SK-N-SH (cell line): ENCODE measurements around the gene SPTBN5. TPM values are rescaled to one million over a fixed set of nuclear protein-coding genes. Genes with fewer than 3 reads are reported as not detected.

Experiments used
- CTCF ChIA-PET: fragments of 300-600, 350-600 bp; formaldehyde crosslinking; extraction: SDS; loops from one replicate; lab custom pipeline; 2021; lab: Yijun Ruan, JAX
- POLR2A ChIA-PET: fragments of 350-600 bp; sonication (Branson Sonifier 250); formaldehyde crosslinking; extraction: SDS; loops from one replicate; lab custom pipeline; 2020; ENCODE audit warnings: antibody characterized with exemption, inconsistent platforms; lab: Yijun Ruan, JAX
- DNase-seq: peaks from one replicate; pipeline ENCODE4 v3.0.0; 2012
- H2AFZ ChIP-seq: fragments of 200-600 bp; sonication (generic); 2 replicates; pipeline ENCODE4 v1.8.1; 2016; ENCODE audit warnings: antibody characterized with exemption, mild to moderate bottlenecking, low read depth
- H3F3A ChIP-seq: fragments of 200-600 bp; sonication (generic); replicated peaks from 2 replicates; pipeline ENCODE3; 2016; ENCODE audit warnings: antibody characterized with exemption, mild to moderate bottlenecking; ENCODE audit not compliant: insufficient read depth
- H3K27ac ChIP-seq, 2 experiments: fragments of 200-500 bp in 1 of 2; fragments of 200-600 bp in 1 of 2; sonication (Bioruptor generic) in 1 of 2; sonication (generic), shearing (Covaris generic) in 1 of 2; 2 replicates each; pipeline versions ENCODE4 v1.5.1 to v1.6.1; 2014 to 2016; ENCODE audit warnings: low read depth in 2 of 2, inconsistent platforms in 1 of 2, low read length in 1 of 2, mild to moderate bottlenecking in 1 of 2, mixed read lengths in 1 of 2
- H3K27me3 ChIP-seq: fragments of 200-600 bp; sonication (generic), shearing (Covaris generic); 2 replicates; pipeline ENCODE4 v1.6.1; 2016; ENCODE audit warnings: mixed run types; ENCODE audit not compliant: insufficient read depth
- H3K36me3 ChIP-seq, 2 experiments: fragments of 200-500 bp in 1 of 2; fragments of 200-600 bp in 1 of 2; sonication (Bioruptor generic) in 1 of 2; sonication (generic) in 1 of 2; replicated peaks in 1 of 2; 2 replicates each; pipeline versions ENCODE3 to v1.5.1; 2014 to 2016; ENCODE audit warnings: low read length in 1 of 2, mild to moderate bottlenecking in 1 of 2; ENCODE audit not compliant: insufficient read depth in 2 of 2, control insufficient read depth in 1 of 2
- H3K4me1 ChIP-seq, 2 experiments: fragments of 200-500 bp in 1 of 2; fragments of 200-600 bp in 1 of 2; sonication (Bioruptor generic) in 1 of 2; sonication (generic), shearing (Covaris generic) in 1 of 2; 2 replicates each; pipeline versions ENCODE4 v1.5.1 to v1.6.1; 2014 to 2016; ENCODE audit warnings: low read depth in 1 of 2, low read length in 1 of 2, mixed run types in 1 of 2; ENCODE audit not compliant: insufficient read depth in 2 of 2, control insufficient read depth in 1 of 2
- H3K4me2 ChIP-seq: fragments of 200-600 bp; sonication (generic), shearing (Covaris generic); 2 replicates; pipeline ENCODE4 v1.6.1; 2017; ENCODE audit warnings: mixed run types
- H3K4me3 ChIP-seq, 2 experiments: fragments of 200-500 bp in 1 of 2; fragments of 200-600 bp in 1 of 2; sonication (Bioruptor generic) in 1 of 2; sonication (generic), shearing (Covaris generic) in 1 of 2; 2 replicates each; pipeline versions ENCODE4 v1.5.1 to v1.8.1; 2014 to 2016; ENCODE audit warnings: low read depth in 2 of 2, inconsistent platforms in 1 of 2, low read length in 1 of 2, mild to moderate bottlenecking in 1 of 2, mixed read lengths in 1 of 2, moderate library complexity in 1 of 2
- H3K79me2 ChIP-seq: fragments of 200-600 bp; sonication (generic); 2 replicates; pipeline ENCODE4 v1.8.1; 2017; ENCODE audit warnings: mild to moderate bottlenecking; ENCODE audit not compliant: insufficient read depth
- H3K9ac ChIP-seq: fragments of 200-600 bp; sonication (generic); 2 replicates; pipeline ENCODE4 v1.6.1; 2017; ENCODE audit warnings: mixed run types
- H3K9me2 ChIP-seq: fragments of 200-600 bp; sonication (generic); 2 replicates; pipeline ENCODE4 v1.6.1; 2017; ENCODE audit warnings: mixed run types
- H3K9me3 ChIP-seq: fragments of 200-600 bp; sonication (generic); 2 replicates; pipeline ENCODE4 v1.6.1; 2017; ENCODE audit warnings: mixed run types, mild to moderate bottlenecking, moderate library complexity
- H4K20me1 ChIP-seq: fragments of 200-600 bp; sonication (generic); 2 replicates; pipeline ENCODE4 v1.6.1; 2017; ENCODE audit warnings: mild to moderate bottlenecking, mixed run types; ENCODE audit not compliant: insufficient read depth
- CHD2 ChIP-seq: fragments of 150-350 bp; IDR thresholded peaks from 2 replicates; pipeline ENCODE4 v1.6.1; 2018; ENCODE audit warnings: low read length; ENCODE audit not compliant: partially characterized antibody
- CTCF ChIP-seq: fragments of 200-600 bp; sonication (generic); IDR thresholded peaks from 2 replicates; pipeline ENCODE4 v1.6.1; 2017; ENCODE audit warnings: antibody characterized with exemption, mild to moderate bottlenecking, moderate library complexity
- ELF1 ChIP-seq: IDR thresholded peaks from 2 replicates; pipeline ENCODE4 v1.4.0; 2012
- EP300 ChIP-seq, 2 experiments: IDR thresholded peaks; 2 replicates each; pipeline versions ENCODE4 v1.4.0 to v1.6.1; 2012; ENCODE audit warnings: borderline replicate concordance in 1 of 2, low read depth in 1 of 2, low read length in 1 of 2
- EZH2phosphoT487 ChIP-seq: fragments of 200-600 bp; sonication (generic); IDR thresholded peaks from 2 replicates; pipeline ENCODE4 v1.6.1; 2017; ENCODE audit warnings: low read depth, mixed run types, mild to moderate bottlenecking, antibody characterized with exemption, moderate library complexity, borderline replicate concordance
- FOXJ3 ChIP-seq: sonication (generic); formaldehyde crosslinking; IDR thresholded peaks from 2 replicates; pipeline ENCODE4 v1.5.1; 2020; ENCODE audit warnings: mild to moderate bottlenecking, missing genetic modification reagents
- GATA2 ChIP-seq: sonication (generic); formaldehyde crosslinking; IDR thresholded peaks from 2 replicates; pipeline ENCODE4 v1.5.0; 2020; ENCODE audit warnings: mild to moderate bottlenecking, missing genetic modification reagents
- IRF3 ChIP-seq: fragments of 150-350 bp; IDR thresholded peaks from 2 replicates; pipeline ENCODE4 v1.6.1; 2016; ENCODE audit warnings: mild to moderate bottlenecking, low read depth, low read length
- JUND ChIP-seq: IDR thresholded peaks from 2 replicates; pipeline ENCODE4 v1.4.0; 2012
- MAX ChIP-seq: IDR thresholded peaks from 2 replicates; pipeline ENCODE4 v1.4.0; 2012; ENCODE audit warnings: low read depth
- MXI1 ChIP-seq: IDR thresholded peaks from 2 replicates; pipeline ENCODE4 v1.6.1; 2012; ENCODE audit warnings: mild to moderate bottlenecking, low read depth, low read length, improper control_type of control experiment
- NFIC ChIP-seq: IDR thresholded peaks from 2 replicates; pipeline ENCODE4 v1.4.0; 2012; ENCODE audit warnings: borderline replicate concordance
- NRF1 ChIP-seq: IDR thresholded peaks from 2 replicates; pipeline ENCODE4 v1.6.1; 2012; ENCODE audit warnings: low read depth, mild to moderate bottlenecking, low read length
- RCOR1 ChIP-seq: fragments of 150-350 bp; IDR thresholded peaks from 2 replicates; pipeline ENCODE4 v1.6.1; 2017; ENCODE audit warnings: antibody characterized with exemption, low read length
- REST ChIP-seq: IDR thresholded peaks from 2 replicates; pipeline ENCODE4 v1.6.1; 2012; ENCODE audit warnings: mild to moderate bottlenecking, low read depth, low read length, moderate library complexity
- RFX5 ChIP-seq: IDR thresholded peaks from 2 replicates; pipeline ENCODE4 v1.6.1; 2012; ENCODE audit warnings: mild to moderate bottlenecking, improper control_type of control experiment, low read length
- RXRA ChIP-seq: IDR thresholded peaks from 2 replicates; pipeline ENCODE4 v1.4.0; 2012; ENCODE audit warnings: low read depth, mild to moderate bottlenecking, borderline replicate concordance
- SMC3 ChIP-seq: IDR thresholded peaks from 2 replicates; pipeline ENCODE4 v1.6.1; 2012; ENCODE audit warnings: low read depth, low read length, improper control_type of control experiment
- TAF1 ChIP-seq: IDR thresholded peaks from 2 replicates; pipeline ENCODE4 v1.6.1; 2012; ENCODE audit warnings: low read depth, mild to moderate bottlenecking, low read length, moderate library complexity, borderline replicate concordance
- USF2 ChIP-seq: fragments of 150-350 bp; IDR thresholded peaks from 2 replicates; pipeline ENCODE4 v1.6.1; 2017; ENCODE audit warnings: antibody characterized with exemption, low read length, low read depth, borderline replicate concordance
- YY1 ChIP-seq: IDR thresholded peaks from 2 replicates; pipeline ENCODE4 v1.4.0; 2012; ENCODE audit warnings: low read depth, mild to moderate bottlenecking
- ZBTB33 ChIP-seq: IDR thresholded peaks from 2 replicates; pipeline ENCODE4 v1.4.0; 2012; ENCODE audit warnings: low read depth, borderline replicate concordance
- WGBS: methylation state at CpG from one replicate; pipeline ENCODE4 v1.1.6; 2017; ENCODE audit warnings: low lambda C conversion rate; 5-methylcytosine and 5-hydroxymethylcytosine counted together
- polyA plus RNA-seq, 3 experiments: library from polyadenylated mRNA; depleted of rRNA; stranded (reverse); fragments of >200 nt; gene quantifications; 2 replicates each; pipeline ENCODE4 v1.2.3, GENCODE V29; 2012

SPTBN5 gene
- polyA plus RNA-seq, 1 of the 3 experiments (the other 2 are of a cell fraction) = 0.23 TPM

- WGBS = 76% methylated on average over 11 of the region's 18 CpGs
- no peak overlapping the region; a peak in 1 of 4 replicates for H3K4me3 ChIP-seq
- POLR2A ChIA-PET = interaction anchor here (4.2 kb wide), 1 partner anchor 38 kb away, joined by 13 read pairs; the partner anchor contains the start of gene MAPKBP1
- peaks cover 0 to 29% of the 10 kb centered on the region in 2 experiments for H3K36me3 ChIP-seq
- H3K4me1 ChIP-seq = peaks cover 0 to 2% of the 10 kb centered on the region in 2 experiments; a peak in 1 of 4 replicates
- H3K9me2 ChIP-seq = no peaks in the 10 kb centered on the region
- CTCF ChIA-PET = interaction anchor here (0.6 to 5.3 kb wide), 55 partner anchors 8 to 347 kb away, joined by 3 to 114 read pairs (median 4); partner anchors contain the start of gene MAPKBP1
- no peak overlapping the region for H3K4me2 ChIP-seq
- H3K9me3 ChIP-seq = no peaks in the 10 kb centered on the region
- no peaks in the 10 kb centered on the region for H3K27me3 ChIP-seq
- no peaks in the 10 kb centered on the region for H4K20me1 ChIP-seq
- no peaks in the 10 kb centered on the region for H3F3A ChIP-seq
- no peak overlapping the region for H3K9ac ChIP-seq
- H2AFZ ChIP-seq = no peak overlapping the region
- no peak overlapping the region for H3K27ac ChIP-seq
- H3K79me2 ChIP-seq = no peaks in the 10 kb centered on the region
- peak; percentile 89 for DNase-seq
- no peak for TF ChIP-seq RCOR1
- no peak for TF ChIP-seq EZH2phosphoT487
- TF ChIP-seq SMC3 = peak; percentile 98
- peak; percentile 17 for TF ChIP-seq CHD2
- TF ChIP-seq TAF1 = no peak
- TF ChIP-seq MXI1 = peak; percentile 58; the same call in 1 of the 2 replicates
- TF ChIP-seq REST = no peak
- peak; percentile 35; the same call in 1 of the 2 replicates for TF ChIP-seq NRF1
- TF ChIP-seq MAX = 0 out of 2 replicates have a peak, but pooled peaks have one; percentile 51
- TF ChIP-seq CTCF = peak; percentile 92
- no peak for TF ChIP-seq NFIC
- no peak for TF ChIP-seq ZBTB33
- TF ChIP-seq JUND = no peak
- TF ChIP-seq USF2 = no peak
- no peak for TF ChIP-seq RFX5
- TF ChIP-seq ELF1 = no peak
- no peak for TF ChIP-seq RXRA
- no peak for TF ChIP-seq IRF3
- TF ChIP-seq GATA2 (CRISPR knock-in tag) = no peak
- no peak for TF ChIP-seq EP300 (IDR thresholded peaks at IDR 0.05; ENCODE audit: borderline replicate concordance in 1 of 2, low read depth in 1 of 2, low read length in 1 of 2)
- TF ChIP-seq YY1 = no peak
- TF ChIP-seq FOXJ3 (CRISPR knock-in tag) = no peak
Measured at GRCh38 chr15:41811432-41812195, 82.2 kb downstream of the SPTBN5 start.
